GM12865 (cell line): ENCODE data around the gene CASP14.

Source experiments
- DNase-seq: peaks from one replicate; pipeline ENCODE4 v3.0.0; 2010; ENCODE audit warnings: low read depth
- H3K4me3 ChIP-seq: 2 replicates; pipeline ENCODE4 v1.5.1; 2011; ENCODE audit warnings: mild to moderate bottlenecking, low read depth, low read length, control low read depth
- CTCF ChIP-seq: IDR thresholded peaks from 2 replicates; pipeline ENCODE4 v1.5.1; 2011; ENCODE audit warnings: low read length, control low read depth, low read depth, inconsistent platforms; ENCODE audit not compliant: insufficient read depth; ENCODE audit errors: missing control alignments

Gene CASP14

GRCh38 chr19:15104411-15104810 is 55.1 kb downstream of the CASP14 start:
- no peak overlapping the region for H3K4me3 ChIP-seq
- TF ChIP-seq CTCF = no peak

GRCh38 chr19:15105044-15105443 is 55.8 kb downstream of the CASP14 start:
- no peak overlapping the region for H3K4me3 ChIP-seq
- TF ChIP-seq CTCF = no peak
- no peak for DNase-seq

More at GRCh38 chr19:15104411-15104810, 55.1 kb downstream of the CASP14 start:
- no peak for DNase-seq

- TF ChIP-seq CTCF = no peak
- DNase-seq = no peak
- no peak within 1 kb of the TSS for H3K4me3 ChIP-seq
These were observed 58.1 kb downstream of the CASP14 start, which contains the start of gene SYDE1 for GRCh38 chr19:15107061-15108010. Gene SYDE1, plus strand, starts transcription at chr19:15107401. Its CDS starts 33 bp downstream, at chr19:15107434.
